Sigmoid colon (tissue), 7 donors: ENCODE measurements around the gene GSG1L. TPM values are rescaled to one million over a fixed set of nuclear protein-coding genes. Genes with fewer than 3 reads are reported as not detected.

Experiments
- DNase-seq: peaks from one replicate; pipeline ENCODE4 v3.0.0-alpha.2; 2019
- H3K27ac ChIP-seq, 4 donors: fragments of 200-600 bp; sonication (generic); one replicate each; pipeline ENCODE4 v1.5.1; 2016 to 2019; ENCODE audit warnings: mild to moderate bottlenecking in 1 of 4
- H3K27me3 ChIP-seq, 3 donors: fragments of 200-600 bp; sonication (generic); one replicate each; pipeline ENCODE4 v1.5.1; 2019; ENCODE audit warnings: mild to moderate bottlenecking in 1 of 3
- H3K36me3 ChIP-seq, 4 donors: fragments of 200-600 bp; sonication (generic); one replicate each; pipeline ENCODE4 v1.5.1; 2016 to 2019
- H3K4me1 ChIP-seq, 4 donors: fragments of 200-600 bp; sonication (generic); one replicate each; pipeline ENCODE4 v1.5.1; 2017 to 2019
- H3K4me3 ChIP-seq, 4 donors: fragments of 200-600 bp; sonication (generic); one replicate each; pipeline ENCODE4 v1.5.1; 2017 to 2019; ENCODE audit warnings: mild to moderate bottlenecking in 2 of 4, moderate library complexity in 1 of 4
- H3K9me3 ChIP-seq, 4 donors: fragments of 200-600 bp in 3 of 4; sonication (generic) in 3 of 4; one replicate each; pipeline versions ENCODE4 v1.5.1 to v1.6.1; 2013 to 2019
- EP300 ChIP-seq, 4 donors: sonication (generic); formaldehyde crosslinking; IDR thresholded peaks; one replicate each; pipeline ENCODE4 v1.6.1; 2017; ENCODE audit warnings: antibody characterized with exemption in 4 of 4
- POLR2A ChIP-seq, 2 donors: fragments of 450-650 bp; IDR thresholded peaks; one replicate each; pipeline ENCODE4 v1.6.1; 2016; ENCODE audit warnings: antibody characterized with exemption in 2 of 2, mild to moderate bottlenecking in 2 of 2, moderate library complexity in 2 of 2
- POLR2AphosphoS5 ChIP-seq, 4 donors: sonication (generic); formaldehyde crosslinking; IDR thresholded peaks; one replicate each; pipeline ENCODE4 v1.6.1; 2017; ENCODE audit warnings: antibody characterized with exemption in 4 of 4
- WGBS, 2 donors: extraction: QIAGEN DNeasy Blood & Tissue Kit; methylation state at CpG; one replicate each; pipeline ENCODE4 v1.1.7; 2013; 5-methylcytosine and 5-hydroxymethylcytosine counted together
- intact Hi-C: fragments of 100-400 bp; cut with DNase I; formaldehyde crosslinking; loops from one replicate; pipeline ENCODE4 v1.15.1; 2023
- polyA plus RNA-seq, 3 donors: library from polyadenylated mRNA; stranded (reverse); fragments of 200-250 nt; gene quantifications; one replicate each; pipeline ENCODE4 v1.2.3, GENCODE V29; 2013
- total RNA-seq, 4 donors: library from RNA; depleted of rRNA; stranded (reverse); fragments of >200 nt; gene quantifications; one replicate each; pipeline ENCODE4 v1.1.0, GENCODE V29; 2016
- TF ChIP-seq, protein P1 (sequence below), 4 experiments: fragments of 450-650 bp in 3 of 4; fragments of 200-600 bp in 1 of 4; IDR thresholded peaks; one replicate each; pipeline ENCODE4 v1.5.1; 2016 to 2019; ENCODE audit warnings: antibody characterized with exemption in 4 of 4, mild to moderate bottlenecking in 3 of 4, moderate library complexity in 2 of 4
- donor health status: healthy with polysubstance abuse.
- donor health status: Bipolar disorder and iron deficiency.
- donor health status: healthy.

Gene GSG1L
- total and polyA plus RNA-seq, 7 donors, result 0.25 to 0.66 (median 0.36) TPM; not detected in 2

DNA sequence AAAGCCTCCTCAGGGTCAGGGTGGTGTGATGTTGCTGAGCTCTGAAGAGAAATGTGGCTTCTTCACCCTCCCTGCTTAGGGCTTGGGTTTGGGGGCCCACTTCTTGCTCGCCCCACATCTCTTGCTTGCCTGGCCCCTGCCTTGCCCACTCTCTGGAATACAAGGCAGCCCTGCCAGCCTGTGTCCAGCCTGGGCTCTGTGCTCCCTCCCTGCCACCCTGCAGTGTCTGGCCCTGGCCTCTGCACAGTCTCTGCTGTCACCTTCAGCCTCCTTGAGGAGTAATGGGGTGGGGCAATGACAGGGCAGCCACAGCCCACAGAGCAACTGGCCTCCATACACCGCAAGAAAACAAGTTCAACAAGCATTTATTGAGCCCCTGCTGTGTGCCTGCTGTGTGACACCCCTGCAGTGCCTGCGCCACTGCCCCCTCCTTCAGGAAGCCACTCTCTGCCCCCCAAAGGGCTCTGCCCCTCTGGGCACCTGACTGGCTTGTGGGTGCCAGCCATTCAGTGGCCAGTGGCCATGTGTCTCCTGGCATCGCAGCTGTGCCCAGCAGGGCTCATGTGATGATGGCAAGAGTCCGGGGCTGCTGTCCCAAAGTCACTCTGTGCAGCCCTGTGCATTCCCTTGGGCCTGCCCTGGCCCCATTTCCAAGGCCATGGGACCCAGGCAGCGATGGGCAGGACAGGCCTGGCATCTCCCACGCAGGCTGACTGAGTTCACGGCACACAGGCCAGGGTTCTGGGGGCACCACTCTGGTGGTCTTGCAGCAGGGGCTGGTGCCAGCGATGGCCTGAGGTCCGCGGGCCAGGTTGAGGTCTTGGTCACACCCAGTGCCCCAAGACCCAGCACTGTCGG lies 272.7 kb downstream of the GSG1L start:
- no peak for TF ChIP-seq POLR2A (IDR thresholded peaks at IDR 0.05)
- TF ChIP-seq, protein P1, sequence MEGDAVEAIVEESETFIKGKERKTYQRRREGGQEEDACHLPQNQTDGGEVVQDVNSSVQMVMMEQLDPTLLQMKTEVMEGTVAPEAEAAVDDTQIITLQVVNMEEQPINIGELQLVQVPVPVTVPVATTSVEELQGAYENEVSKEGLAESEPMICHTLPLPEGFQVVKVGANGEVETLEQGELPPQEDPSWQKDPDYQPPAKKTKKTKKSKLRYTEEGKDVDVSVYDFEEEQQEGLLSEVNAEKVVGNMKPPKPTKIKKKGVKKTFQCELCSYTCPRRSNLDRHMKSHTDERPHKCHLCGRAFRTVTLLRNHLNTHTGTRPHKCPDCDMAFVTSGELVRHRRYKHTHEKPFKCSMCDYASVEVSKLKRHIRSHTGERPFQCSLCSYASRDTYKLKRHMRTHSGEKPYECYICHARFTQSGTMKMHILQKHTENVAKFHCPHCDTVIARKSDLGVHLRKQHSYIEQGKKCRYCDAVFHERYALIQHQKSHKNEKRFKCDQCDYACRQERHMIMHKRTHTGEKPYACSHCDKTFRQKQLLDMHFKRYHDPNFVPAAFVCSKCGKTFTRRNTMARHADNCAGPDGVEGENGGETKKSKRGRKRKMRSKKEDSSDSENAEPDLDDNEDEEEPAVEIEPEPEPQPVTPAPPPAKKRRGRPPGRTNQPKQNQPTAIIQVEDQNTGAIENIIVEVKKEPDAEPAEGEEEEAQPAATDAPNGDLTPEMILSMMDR (IDR thresholded peaks at IDR 0.05), result no peak
- no peak for TF ChIP-seq EP300 (IDR thresholded peaks at IDR 0.05)
- no peak for TF ChIP-seq POLR2AphosphoS5 (IDR thresholded peaks at IDR 0.05)
- Histone ChIP-seq H3K27ac (no peak overlapping the region), H3K9me3 (no peaks in the 10 kb centered on the region), H3K27me3 (peaks cover 0 to 3% (median 0%) of the 10 kb centered on the region in 3 donors), H3K4me3 (no peak overlapping the region), H3K4me1 (no peaks in the 10 kb centered on the region), H3K36me3 (no peaks in the 10 kb centered on the region)
- 84 to 87% methylated on average over 12 of the region's 12 CpGs for WGBS, 2 donors
- no peak for DNase-seq
- intact Hi-C loops, result no loop called here

DNA sequence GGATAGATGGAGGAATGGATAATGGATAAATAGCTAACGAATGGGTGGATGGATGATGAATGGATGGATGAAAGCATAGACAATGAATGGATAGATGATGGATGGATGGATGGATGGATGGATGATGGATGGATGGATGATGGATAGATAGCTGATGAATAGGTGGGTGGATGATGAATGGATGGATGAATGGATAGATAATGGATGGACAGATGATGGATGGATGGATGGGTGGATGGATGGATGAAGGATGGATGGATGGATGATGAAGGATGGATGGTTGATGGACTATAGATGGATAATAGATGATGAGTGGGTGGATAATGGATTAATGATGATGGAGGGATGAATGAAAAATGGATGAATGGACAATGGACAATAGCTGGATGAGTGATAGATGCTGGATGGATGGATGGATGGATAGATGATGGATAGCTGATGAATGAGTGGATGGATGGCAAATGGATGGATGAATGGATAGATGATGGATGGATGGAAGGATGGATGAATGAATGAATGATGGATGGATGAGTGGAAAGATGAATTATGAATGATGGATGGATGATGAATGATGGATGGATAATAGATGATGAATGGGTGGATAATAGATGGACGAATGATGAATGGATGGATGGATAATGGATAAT lies 273.8 kb downstream of the GSG1L start:
- intact Hi-C loops, result no loop called here
- no peaks in the 10 kb centered on the region for H3K36me3 ChIP-seq
- no peak overlapping the region for H3K27ac ChIP-seq
- no peaks in the 10 kb centered on the region for H3K9me3 ChIP-seq
- no peak overlapping the region for H3K4me3 ChIP-seq
- TF ChIP-seq EP300 (IDR thresholded peaks at IDR 0.05) (no peak), POLR2AphosphoS5 (IDR thresholded peaks at IDR 0.05) (no peak), POLR2A (IDR thresholded peaks at IDR 0.05) (no peak)
- TF ChIP-seq, protein P1 (IDR thresholded peaks at IDR 0.05), result no peak
- no peaks in the 10 kb centered on the region for H3K4me1 ChIP-seq
- peaks cover 0 to 13% (median 6%) of the 10 kb centered on the region in 3 donors for H3K27me3 ChIP-seq
- 71 to 82% methylated on average over 2 of the region's 2 CpGs for WGBS, 2 donors
- no peak for DNase-seq

DNA sequence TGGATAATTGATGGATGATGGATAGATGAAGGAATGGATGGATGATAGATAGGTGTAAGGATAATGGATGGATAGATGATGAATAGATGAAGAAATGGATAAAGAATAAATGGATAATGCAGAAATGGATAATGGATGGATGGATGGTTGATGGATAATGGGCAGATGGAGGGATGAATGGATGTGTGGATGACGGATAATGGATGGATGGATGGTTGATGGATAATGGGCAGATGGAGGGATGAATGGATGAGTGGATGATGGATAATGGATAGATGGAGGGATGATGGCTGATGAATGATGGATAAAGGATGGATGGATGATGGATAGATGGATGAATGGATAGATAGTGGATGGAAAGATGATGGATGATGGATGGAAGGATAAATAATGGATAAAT lies 274.4 kb downstream of the GSG1L start:
- no peak for TF ChIP-seq EP300 (IDR thresholded peaks at IDR 0.05)
- H3K4me1 ChIP-seq, result no peaks in the 10 kb centered on the region
- peaks cover 0 to 18% (median 6%) of the 10 kb centered on the region in 3 donors for H3K27me3 ChIP-seq
- intact Hi-C loops, result no loop called here
- no peak for DNase-seq
- WGBS, 2 donors, result 89 to 97% methylated on average over 1 of the region's 1 CpG
- H3K4me3 ChIP-seq, result no peak overlapping the region
- no peak overlapping the region for H3K27ac ChIP-seq
- no peaks in the 10 kb centered on the region for H3K36me3 ChIP-seq
- H3K9me3 ChIP-seq, result no peaks in the 10 kb centered on the region

DNA sequence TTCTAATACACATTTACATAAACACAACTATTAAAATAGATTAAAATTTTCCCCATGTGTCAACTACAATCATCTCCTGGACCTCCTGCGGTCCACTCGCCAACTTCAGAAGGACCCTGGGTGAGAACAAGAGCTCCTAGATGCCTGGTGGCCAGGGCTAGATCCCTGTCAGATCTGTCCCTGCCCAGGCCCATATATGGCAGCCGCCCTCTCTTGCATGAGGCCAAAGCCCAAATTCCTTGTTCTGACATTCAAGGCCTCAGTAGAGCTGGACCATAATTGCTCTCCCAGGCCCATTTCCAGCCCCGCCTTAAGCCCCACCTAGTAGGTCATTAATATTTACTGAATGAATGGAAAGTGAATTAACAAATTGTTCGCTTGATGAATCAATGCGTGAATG lies 275.8 kb downstream of the GSG1L start:
- Histone ChIP-seq H3K27ac (no peak overlapping the region), H3K27me3 (peaks cover 0 to 24% (median 6%) of the 10 kb centered on the region in 3 donors), H3K36me3 (no peaks in the 10 kb centered on the region), H3K4me1 (no peaks in the 10 kb centered on the region), H3K9me3 (no peaks in the 10 kb centered on the region), H3K4me3 (no peak overlapping the region)
- intact Hi-C loops, result no loop called here
- no peak for DNase-seq
- 92 to 95% methylated on average over 6 of the region's 6 CpGs for WGBS, 2 donors
- TF ChIP-seq, protein P1 (IDR thresholded peaks at IDR 0.05), result no peak
- no peak for TF ChIP-seq EP300 (IDR thresholded peaks at IDR 0.05)
- TF ChIP-seq POLR2AphosphoS5 (IDR thresholded peaks at IDR 0.05), result no peak
- no peak for TF ChIP-seq POLR2A (IDR thresholded peaks at IDR 0.05)

DNA sequence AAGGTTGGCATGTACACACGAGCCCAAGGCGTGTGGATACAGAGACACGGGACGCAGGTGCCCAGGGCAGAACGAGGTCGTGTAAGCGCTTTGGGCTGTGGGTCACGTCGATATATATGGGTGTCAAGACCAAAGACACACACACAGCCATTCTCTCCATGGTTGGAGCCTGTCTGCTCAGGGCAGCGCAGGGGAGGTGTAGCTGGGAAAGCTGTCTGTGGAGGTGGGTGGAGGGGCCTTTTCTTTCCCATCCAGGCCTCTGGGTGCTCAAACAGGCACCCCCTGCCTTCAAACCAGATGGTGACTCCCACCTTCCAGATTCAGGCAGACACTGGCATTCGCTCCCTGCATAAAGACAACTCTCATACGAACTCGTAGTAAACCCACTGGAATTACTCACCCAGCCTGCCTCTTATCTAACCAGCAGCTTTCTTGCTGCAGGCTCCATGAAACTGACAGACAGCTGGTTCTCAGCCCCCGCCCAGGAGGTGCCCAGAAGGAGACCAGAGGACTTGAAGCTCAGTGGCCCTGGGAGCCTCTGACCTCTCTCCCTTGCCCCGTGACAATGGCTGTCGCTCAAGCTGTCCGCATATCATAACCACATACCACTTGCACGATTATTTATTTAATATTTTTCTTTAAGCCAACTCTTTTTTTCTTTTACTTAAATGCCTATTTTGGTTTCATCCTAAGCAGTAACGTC lies 276.4 kb downstream of the GSG1L start:
- no peaks in the 10 kb centered on the region for H3K4me1 ChIP-seq
- H3K4me3 ChIP-seq, result no peak overlapping the region
- no peaks in the 10 kb centered on the region for H3K9me3 ChIP-seq
- intact Hi-C loops, result no loop called here
- H3K27ac ChIP-seq, result no peak overlapping the region
- no peak for DNase-seq
- H3K36me3 ChIP-seq, result no peaks in the 10 kb centered on the region
- TF ChIP-seq EP300 (IDR thresholded peaks at IDR 0.05), result no peak
- TF ChIP-seq, protein P1 (IDR thresholded peaks at IDR 0.05), result no peak
- TF ChIP-seq POLR2A (IDR thresholded peaks at IDR 0.05), result no peak
- no peak for TF ChIP-seq POLR2AphosphoS5 (IDR thresholded peaks at IDR 0.05)
- WGBS, 2 donors, result 85 to 88% methylated on average over 19 of the region's 19 CpGs
- H3K27me3 ChIP-seq, result peaks cover 0 to 24% (median 6%) of the 10 kb centered on the region in 3 donors
